Mesendoderm (in vitro differentiated cells): ENCODE measurements around the gene MARCKSL1.

Source experiments
- DNase-seq: peaks from one replicate; pipeline ENCODE4 v3.0.0; 2013
- H2AK5ac ChIP-seq: 2 replicates; pipeline ENCODE4 v1.6.1; 2013; ENCODE audit warnings: low read length, inconsistent platforms
- H2BK120ac ChIP-seq: 2 replicates; pipeline ENCODE4 v1.6.1; 2013; ENCODE audit warnings: low read depth, mild to moderate bottlenecking, low read length, moderate library complexity, mixed read lengths
- H2BK15ac ChIP-seq: replicated peaks from 2 replicates; pipeline ENCODE4 v1.6.1; 2013; ENCODE audit warnings: low read depth, mild to moderate bottlenecking, moderate library complexity
- H2BK5ac ChIP-seq: 2 replicates; pipeline ENCODE4 v1.6.1; 2013; ENCODE audit warnings: low read length, inconsistent platforms
- H3K18ac ChIP-seq: 2 replicates; pipeline ENCODE4 v1.6.1; 2013; ENCODE audit warnings: mild to moderate bottlenecking, low read length, mixed read lengths
- H3K23ac ChIP-seq: one replicate; pipeline ENCODE4 v1.6.1; 2013; ENCODE audit warnings: low read length
- H3K27ac ChIP-seq: 2 replicates; pipeline ENCODE4 v1.5.1; 2013; ENCODE audit warnings: low read depth, mild to moderate bottlenecking, inconsistent platforms, low read length, moderate library complexity
- H3K27me3 ChIP-seq: 2 replicates; pipeline ENCODE4 v1.6.1; 2013; ENCODE audit warnings: low read length, control low read depth, mild to moderate bottlenecking, inconsistent platforms; ENCODE audit not compliant: insufficient read depth, poor library complexity
- H3K36me3 ChIP-seq: 2 replicates; pipeline ENCODE4 v1.6.1; 2013; ENCODE audit warnings: low read length, inconsistent platforms; ENCODE audit not compliant: control insufficient read depth, insufficient read depth
- H3K4ac ChIP-seq: one replicate; pipeline ENCODE4 v1.6.1; 2013; ENCODE audit warnings: low read depth, mild to moderate bottlenecking, low read length, moderate library complexity
- H3K4me1 ChIP-seq: 2 replicates; pipeline ENCODE4 v1.6.1; 2013; ENCODE audit warnings: low read depth, low read length, inconsistent platforms; ENCODE audit not compliant: control insufficient read depth
- H3K4me2 ChIP-seq: 2 replicates; pipeline ENCODE4 v1.6.1; 2013; ENCODE audit warnings: low read length
- H3K4me3 ChIP-seq: 2 replicates; pipeline ENCODE4 v1.5.1; 2013; ENCODE audit warnings: mild to moderate bottlenecking, low read length
- H3K56ac ChIP-seq: one replicate; pipeline ENCODE4 v1.6.1; 2013; ENCODE audit warnings: low read length
- H3K79me1 ChIP-seq: 2 replicates; pipeline ENCODE4 v1.6.1; 2013; ENCODE audit warnings: low read length, inconsistent platforms
- H3K79me2 ChIP-seq: 2 replicates; pipeline ENCODE4 v1.6.1; 2013; ENCODE audit warnings: mild to moderate bottlenecking, low read length; ENCODE audit not compliant: control insufficient read depth, insufficient read depth
- H3K9ac ChIP-seq: 2 replicates; pipeline ENCODE4 v1.6.1; 2013; ENCODE audit warnings: low read length, inconsistent platforms
- H4K5ac ChIP-seq: one replicate; pipeline ENCODE4 v1.6.1; 2013; ENCODE audit warnings: low read length
- H4K8ac ChIP-seq: one replicate; pipeline ENCODE4 v1.6.1; 2013; ENCODE audit warnings: low read depth, mild to moderate bottlenecking, control low read depth, low read length, moderate library complexity
- WGBS: extraction: QIAGEN DNeasy Blood & Tissue Kit; methylation state at CpG from one replicate; pipeline ENCODE4 v1.1.7; 2013; ENCODE audit warnings: low lambda C conversion rate, missing lambda C conversion rate; ENCODE audit not compliant: insufficient coverage; ENCODE audit errors: extremely low coverage; 5-methylcytosine and 5-hydroxymethylcytosine counted together

MARCKSL1 gene

DNA sequence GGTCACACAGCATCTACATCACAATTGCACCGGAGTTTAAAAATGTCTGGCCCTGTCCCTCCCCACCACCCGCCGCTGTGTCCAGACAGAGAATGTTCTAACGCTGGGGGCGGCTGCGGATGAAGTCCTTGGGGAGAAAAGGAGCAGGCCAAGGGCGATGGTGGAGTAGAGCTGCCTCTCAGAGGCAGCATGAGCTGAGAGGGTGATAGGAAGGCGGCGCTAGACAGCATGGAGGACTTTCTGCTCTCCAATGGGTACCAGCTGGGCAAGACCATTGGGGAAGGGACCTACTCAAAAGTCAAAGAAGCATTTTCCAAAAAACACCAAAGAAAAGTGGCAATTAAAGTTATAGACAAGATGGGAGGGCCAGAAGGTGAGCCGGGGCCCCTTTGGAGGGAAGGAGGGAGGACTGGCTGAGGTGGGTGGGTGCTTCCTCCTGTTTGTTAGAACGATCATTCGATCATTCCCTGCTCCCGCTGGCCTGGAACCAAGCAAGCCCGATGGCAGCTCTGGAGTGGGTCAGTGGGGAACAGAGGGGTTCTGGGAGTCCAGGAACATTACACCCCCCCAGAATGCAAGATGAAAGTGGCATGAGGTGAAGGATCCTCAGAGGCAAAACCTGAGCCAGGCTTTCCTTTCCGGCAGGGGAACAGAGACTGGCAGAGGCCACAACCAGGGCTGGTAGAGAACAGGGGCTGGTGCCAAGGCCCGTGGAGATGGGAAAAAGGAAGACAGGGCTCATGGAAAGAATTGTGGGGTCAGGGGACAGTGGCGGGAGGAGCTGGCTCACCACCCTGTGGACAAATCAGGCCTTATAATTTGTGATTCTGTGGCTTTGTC is 26.7 kb upstream of the MARCKSL1 start, which contains the start of the genes FAM229A and TSSK3:
Gene FAM229A (minus strand): TSS at position 12 of the 840 bp plus-strand sequence. CDS start 394 bp downstream, outside the sequence.
Gene TSSK3 (plus strand): TSS at position 66 of the 840 bp plus-strand sequence. CDS start 163 bp downstream, at position 229.
- Histone ChIP-seq H3K4me1 (peaks cover 1% of the 10 kb centered on the region), H2BK120ac (no peak within 1 kb of the TSS), H3K36me3 (peaks cover 19% of the 10 kb centered on the region), H3K18ac (no peak within 1 kb of the TSS), H2BK15ac (no peak within 1 kb of the TSS), H3K4ac (no peak within 1 kb of the TSS), H4K8ac (no peak within 1 kb of the TSS), H3K27ac (no peak within 1 kb of the TSS), H3K27me3 (no peaks in the 10 kb centered on the region), H3K23ac (peak within 1 kb of the TSS; percentile 24), H2AK5ac (no peak within 1 kb of the TSS), H3K9ac (peak within 1 kb of the TSS; percentile 68), H3K4me2 (peak within 1 kb of the TSS; percentile 7), H2BK5ac (no peak within 1 kb of the TSS), H3K79me2 (no peaks in the 10 kb centered on the region), H3K56ac (peak within 1 kb of the TSS; percentile 70), H4K5ac (no peak within 1 kb of the TSS), H3K4me3 (no peak within 1 kb of the TSS), H3K79me1 (no peaks in the 10 kb centered on the region)
- no CpG with 5 or more reads among the region's 17 CpGs for WGBS
- no peak for DNase-seq

GRCh38 chr1:32361674-32362473 is 25.8 kb upstream of the MARCKSL1 start:
- H3K4ac ChIP-seq, result no peak overlapping the region
- peak overlapping the region; percentile 7 for H3K4me2 ChIP-seq
- peak; percentile 57 for DNase-seq
- H3K36me3 ChIP-seq, result peaks cover 15% of the 10 kb centered on the region
- H3K4me3 ChIP-seq, result no peak overlapping the region
- H3K9ac ChIP-seq, result peak overlapping the region; percentile 68
- WGBS, result no CpG with 5 or more reads among the region's 91 CpGs
- H4K5ac ChIP-seq, result no peak overlapping the region
- H3K56ac ChIP-seq, result peak overlapping the region; percentile 70
- peaks cover 1% of the 10 kb centered on the region for H3K4me1 ChIP-seq
- no peaks in the 10 kb centered on the region for H3K27me3 ChIP-seq
- H3K18ac ChIP-seq, result no peak overlapping the region
- no peak overlapping the region for H4K8ac ChIP-seq
- H2BK15ac ChIP-seq, result no peak overlapping the region
- no peaks in the 10 kb centered on the region for H3K79me2 ChIP-seq
- no peak overlapping the region for H2BK5ac ChIP-seq
- no peak overlapping the region for H2AK5ac ChIP-seq
- no peaks in the 10 kb centered on the region for H3K79me1 ChIP-seq
- H3K27ac ChIP-seq, result no peak overlapping the region
- no peak overlapping the region for H2BK120ac ChIP-seq
- no peak overlapping the region for H3K23ac ChIP-seq

- no peak overlapping the region for H4K8ac ChIP-seq
- H3K4me3 ChIP-seq, result no peak overlapping the region
Observed at GRCh38 chr1:32361308-32361673, 25.3 kb upstream of the MARCKSL1 start.

DNA sequence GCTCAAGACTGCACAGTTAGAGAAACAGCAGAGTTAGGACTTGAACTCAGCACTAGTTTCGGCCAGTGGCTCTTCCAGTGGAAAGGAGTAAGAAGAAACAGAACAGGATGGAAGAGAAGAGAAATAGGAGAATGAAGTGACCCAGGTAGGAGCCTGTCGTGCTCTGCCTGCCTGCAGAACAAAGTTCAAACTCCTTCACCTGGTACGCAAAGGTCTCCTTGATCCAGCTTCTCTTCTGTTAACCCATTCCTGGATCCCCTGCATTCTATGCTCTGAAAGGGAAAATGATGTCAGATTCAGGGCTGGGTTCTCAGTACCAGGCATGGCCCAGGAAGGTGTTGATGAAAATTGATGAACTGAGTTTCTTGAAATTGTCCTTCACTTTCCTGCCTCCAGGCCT is 22.4 kb upstream of the MARCKSL1 start:
- WGBS, result no CpG with 5 or more reads among the region's 3 CpGs
- Histone ChIP-seq H2BK5ac (no peak overlapping the region), H2AK5ac (no peak overlapping the region), H2BK120ac (no peak overlapping the region), H3K18ac (no peak overlapping the region), H3K9ac (no peak overlapping the region), H4K8ac (no peak overlapping the region), H3K23ac (no peak overlapping the region), H3K79me2 (no peaks in the 10 kb centered on the region), H3K4ac (no peak overlapping the region), H3K4me2 (no peak overlapping the region), H3K56ac (no peak overlapping the region), H3K27ac (no peak overlapping the region), H2BK15ac (no peak overlapping the region), H3K79me1 (no peaks in the 10 kb centered on the region), H4K5ac (no peak overlapping the region), H3K36me3 (no peaks in the 10 kb centered on the region), H3K27me3 (no peaks in the 10 kb centered on the region), H3K4me3 (no peak overlapping the region), H3K4me1 (peaks cover 1% of the 10 kb centered on the region)
- no peak for DNase-seq

More at GRCh38 chr1:32361308-32361673, 25.3 kb upstream of the MARCKSL1 start:
- H2BK120ac ChIP-seq, result no peak overlapping the region
- H3K23ac ChIP-seq, result peak overlapping the region; percentile 24
- no peak overlapping the region for H3K18ac ChIP-seq
- H3K4me1 ChIP-seq, result peaks cover 1% of the 10 kb centered on the region
- H3K79me1 ChIP-seq, result no peaks in the 10 kb centered on the region
- H2AK5ac ChIP-seq, result no peak overlapping the region
- peak overlapping the region; percentile 70 for H3K56ac ChIP-seq
- H3K27ac ChIP-seq, result no peak overlapping the region
- peak; percentile 20 for DNase-seq
- no peak overlapping the region for H2BK15ac ChIP-seq
- no peak overlapping the region for H3K9ac ChIP-seq
- no peak overlapping the region for H3K4me2 ChIP-seq
- no peak overlapping the region for H3K4ac ChIP-seq
- no peak overlapping the region for H2BK5ac ChIP-seq
- H3K27me3 ChIP-seq, result no peaks in the 10 kb centered on the region
- H4K5ac ChIP-seq, result no peak overlapping the region
- no CpG with 5 or more reads among the region's 35 CpGs for WGBS
- H3K79me2 ChIP-seq, result no peaks in the 10 kb centered on the region
- H3K36me3 ChIP-seq, result peaks cover 10% of the 10 kb centered on the region

DNA sequence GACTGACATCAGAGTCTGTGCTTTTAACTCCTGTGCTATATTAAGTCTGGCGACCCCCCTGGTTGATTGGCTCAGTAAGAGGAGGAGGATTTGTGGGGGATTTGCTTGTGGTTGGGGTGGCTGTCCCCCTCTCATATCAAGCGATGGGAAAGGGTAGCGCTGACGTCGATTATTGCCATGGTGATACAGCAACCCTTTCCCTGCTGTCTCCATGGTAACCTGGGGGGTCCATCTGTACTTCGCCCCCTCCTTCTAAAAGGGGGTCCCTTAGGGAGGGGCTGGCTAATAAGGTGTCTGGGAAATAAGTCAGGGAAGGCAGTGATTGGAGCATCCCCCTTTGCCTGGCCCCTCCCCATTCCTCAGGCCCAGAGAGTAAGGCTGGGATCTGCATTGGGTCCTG is 21.6 kb upstream of the MARCKSL1 start:
- Histone ChIP-seq H3K79me2 (no peaks in the 10 kb centered on the region), H3K27me3 (no peaks in the 10 kb centered on the region), H3K9ac (no peak overlapping the region), H3K4ac (no peak overlapping the region), H3K4me2 (no peak overlapping the region), H3K79me1 (no peaks in the 10 kb centered on the region), H2BK120ac (no peak overlapping the region), H4K8ac (no peak overlapping the region), H2AK5ac (no peak overlapping the region), H2BK5ac (no peak overlapping the region), H4K5ac (no peak overlapping the region), H3K23ac (no peak overlapping the region), H3K4me1 (peaks cover 1% of the 10 kb centered on the region), H2BK15ac (no peak overlapping the region), H3K36me3 (no peaks in the 10 kb centered on the region), H3K18ac (no peak overlapping the region), H3K27ac (no peak overlapping the region), H3K56ac (no peak overlapping the region), H3K4me3 (no peak overlapping the region)
- no peak for DNase-seq
- WGBS, result no CpG with 5 or more reads among the region's 6 CpGs
